DMS153 treated with DMSO at 0.1 percent for 48 hours (cell line): ENCODE measurements around the gene MRPL50.
"Not testable (repeated sequence)": the region's sequence is repeated elsewhere in the genome, so short reads cannot be mapped to it uniquely, and the experiment has no call there.

Experiments
- DNase-seq: peaks from one replicate; lab custom pipeline; 2025; ENCODE audit not compliant: unreplicated experiment; lab: John Stamatoyannopoulos, UW

The MRPL50 gene

GRCh38 chr9:101418518-101419430 is 20.4 kb upstream of the MRPL50 start:
- DNase-seq, result no peak

- DNase-seq, result no peak
Measured at GRCh38 chr9:101417977-101418376, 19.6 kb upstream of the MRPL50 start.

- DNase-seq, result no peak
Measured at GRCh38 chr9:101417389-101417788, 19.0 kb upstream of the MRPL50 start.

- no peak for DNase-seq
Measured at GRCh38 chr9:101415578-101415977, 17.2 kb upstream of the MRPL50 start.

GRCh38 chr9:101414839-101415238 is 16.4 kb upstream of the MRPL50 start:
- no peak for DNase-seq

- no peak for DNase-seq
Measured at GRCh38 chr9:101409079-101409477, 10.7 kb upstream of the MRPL50 start.

- DNase-seq, result no peak
Measured at GRCh38 chr9:101408374-101409078, 10.1 kb upstream of the MRPL50 start.

GRCh38 chr9:101403516-101404285 is 5.3 kb upstream of the MRPL50 start:
- DNase-seq, result no peak

- DNase-seq, result no peak
Measured at GRCh38 chr9:101400120-101400519, 1.7 kb upstream of the MRPL50 start.

GRCh38 chr9:101399643-101399970 is 1.2 kb upstream of the MRPL50 start:
- no peak for DNase-seq

- DNase-seq, result no peak
Measured at GRCh38 chr9:101398930-101399642, 668 bp upstream of the MRPL50 start.

GRCh38 chr9:101397746-101398067 is 711 bp downstream of the MRPL50 start:
- DNase-seq, result no peak

GRCh38 chr9:101394687-101395086 is 3.7 kb downstream of the MRPL50 start:
- no peak for DNase-seq

GRCh38 chr9:101393135-101393534 is 5.3 kb downstream of the MRPL50 start:
- DNase-seq, result no peak

- no peak for DNase-seq
Measured at GRCh38 chr9:101388507-101388993, 9.9 kb downstream of the MRPL50 start.

GRCh38 chr9:101387871-101388506 is 10.4 kb downstream of the MRPL50 start:
- no peak for DNase-seq

GRCh38 chr9:101384873-101385536 is 13.4 kb downstream of the MRPL50 start, which contains the start of gene BAAT:
Gene BAAT, minus strand, starts transcription at chr9:101385006. Its CDS starts 13,602 bp downstream, at chr9:101371404.
- DNase-seq, result not testable (repeated sequence)

GRCh38 chr9:101383361-101383760 is 15.1 kb downstream of the MRPL50 start:
- no peak for DNase-seq

GRCh38 chr9:101381833-101382342 is 16.5 kb downstream of the MRPL50 start:
- DNase-seq, result no peak

GRCh38 chr9:101381118-101381517 is 17.3 kb downstream of the MRPL50 start:
- DNase-seq, result no peak
